OCI-LY7 (cell line): ENCODE measurements around the gene APCDD1.

Experiments used
- EZH2phosphoT487 ChIP-seq: fragments of 200-600 bp; sonication (generic); IDR thresholded peaks from 2 replicates; pipeline ENCODE4 v1.6.1; 2018; ENCODE audit warnings: low read depth, borderline replicate concordance, mild to moderate bottlenecking, mixed run types, antibody characterized with exemption, low read length, moderate library complexity, mixed read lengths
- TF ChIP-seq, protein P1 (sequence below): fragments of 200-600 bp; sonication (generic); conservative IDR thresholded peaks from 2 replicates; pipeline ENCODE4 v1.5.1; 2014; ENCODE audit warnings: mild to moderate bottlenecking, antibody characterized with exemption, low read length, moderate library complexity, mixed read lengths

DNA sequence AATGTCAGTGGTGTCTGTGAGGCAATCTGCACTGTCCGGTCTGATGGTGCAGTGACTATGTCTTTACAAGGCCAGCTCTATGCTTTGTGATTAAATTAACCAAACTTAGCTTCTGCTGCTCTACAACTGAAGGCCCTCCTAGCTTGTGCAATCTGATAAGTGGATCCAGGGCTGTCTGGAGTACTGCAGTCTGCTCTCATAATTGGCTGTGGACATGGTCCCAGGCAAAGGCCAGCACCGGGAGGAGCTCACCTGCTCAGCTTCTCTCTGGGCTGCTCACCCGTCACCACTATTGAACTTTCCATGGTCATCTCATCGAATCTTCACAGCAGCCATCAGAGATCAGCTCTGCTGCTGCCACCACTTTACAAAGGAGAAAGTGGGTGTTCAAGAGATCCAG, 13.0 kb upstream of the APCDD1 start:
- TF ChIP-seq, protein P1, sequence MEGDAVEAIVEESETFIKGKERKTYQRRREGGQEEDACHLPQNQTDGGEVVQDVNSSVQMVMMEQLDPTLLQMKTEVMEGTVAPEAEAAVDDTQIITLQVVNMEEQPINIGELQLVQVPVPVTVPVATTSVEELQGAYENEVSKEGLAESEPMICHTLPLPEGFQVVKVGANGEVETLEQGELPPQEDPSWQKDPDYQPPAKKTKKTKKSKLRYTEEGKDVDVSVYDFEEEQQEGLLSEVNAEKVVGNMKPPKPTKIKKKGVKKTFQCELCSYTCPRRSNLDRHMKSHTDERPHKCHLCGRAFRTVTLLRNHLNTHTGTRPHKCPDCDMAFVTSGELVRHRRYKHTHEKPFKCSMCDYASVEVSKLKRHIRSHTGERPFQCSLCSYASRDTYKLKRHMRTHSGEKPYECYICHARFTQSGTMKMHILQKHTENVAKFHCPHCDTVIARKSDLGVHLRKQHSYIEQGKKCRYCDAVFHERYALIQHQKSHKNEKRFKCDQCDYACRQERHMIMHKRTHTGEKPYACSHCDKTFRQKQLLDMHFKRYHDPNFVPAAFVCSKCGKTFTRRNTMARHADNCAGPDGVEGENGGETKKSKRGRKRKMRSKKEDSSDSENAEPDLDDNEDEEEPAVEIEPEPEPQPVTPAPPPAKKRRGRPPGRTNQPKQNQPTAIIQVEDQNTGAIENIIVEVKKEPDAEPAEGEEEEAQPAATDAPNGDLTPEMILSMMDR: no peak
- TF ChIP-seq EZH2phosphoT487: no peak
